HCT116 (cell line): ENCODE measurements around the gene ANGPTL8. TPM values are rescaled to one million over a fixed set of nuclear protein-coding genes. Genes with fewer than 3 reads are reported as not detected.

Experiments used
- ATAC-seq: fragments of 200-7000 bp; cut with Tn5 transposase; 2 replicates; pipeline ENCODE4 v1.9.1; 2020; ENCODE audit warnings: mild to moderate bottlenecking, moderate library complexity
- BruUV-seq: library from RNA; stranded (reverse); fragments of 400-500 nt; replicated peaks from 2 replicates; lab custom pipeline; 2021; lab: Mats Ljungman, UMichigan
- CTCF ChIA-PET: fragments of 300-600 bp; sonication (Branson Sonifier 250); formaldehyde crosslinking; loops from one replicate; lab custom pipeline; 2021; ENCODE audit warnings: antibody characterized with exemption; lab: Charles Lee
- POLR2A ChIA-PET: fragments of 300-600, 350-600 bp; sonication (Branson Sonifier 250); formaldehyde crosslinking; loops from one replicate; lab custom pipeline; 2021; ENCODE audit warnings: antibody characterized with exemption; lab: Charles Lee
- RAD21 ChIA-PET, 2 experiments: fragments of 300-600 bp; sonication (Branson Sonifier 250); formaldehyde crosslinking; loops; one replicate each; lab custom pipeline; 2023; ENCODE audit warnings: low total read pairs in 2 of 2; ENCODE audit not compliant: uncharacterized antibody in 2 of 2, unreplicated experiment in 2 of 2, low non-redundant PET in 1 of 2; lab: Charles Lee
- DNase-seq: peaks from one replicate; pipeline ENCODE4 v3.0.0-alpha.2; 2010; ENCODE audit warnings: low read depth, low spot score
- H2AFZ ChIP-seq: fragments of 200-600 bp; shearing (Covaris generic), sonication (generic); 2 replicates; pipeline ENCODE4 v1.6.1; 2017; ENCODE audit warnings: low read depth, mixed run types, mixed read lengths, antibody characterized with exemption, low read length; ENCODE audit not compliant: poor library complexity, severe bottlenecking
- H3K27ac ChIP-seq: 2 replicates; pipeline ENCODE4 v1.5.1; 2012; ENCODE audit warnings: low read depth, low read length
- H3K27me3 ChIP-seq: fragments of 200-600 bp; sonication (generic); 2 replicates; pipeline ENCODE4 v1.6.1; 2016; ENCODE audit warnings: mixed run types, low read length, mixed read lengths; ENCODE audit not compliant: insufficient read depth
- H3K36me3 ChIP-seq, 2 experiments: fragments of 200-500 bp in 1 of 2; fragments of 200-600 bp in 1 of 2; sonication (Bioruptor generic) in 1 of 2; sonication (generic) in 1 of 2; 2 replicates each; pipeline versions ENCODE4 v1.5.1 to v1.6.1; 2014 to 2016; ENCODE audit warnings: low read length in 2 of 2, inconsistent platforms in 1 of 2, mixed read lengths in 1 of 2, mixed run types in 1 of 2; ENCODE audit not compliant: insufficient read depth in 2 of 2, control insufficient read depth in 1 of 2
- H3K4me1 ChIP-seq, 2 experiments: fragments of 200-600 bp in 1 of 2; sonication (generic) in 1 of 2; 2 replicates each; pipeline versions ENCODE4 v1.5.1 to v1.6.1; 2012 to 2017; ENCODE audit warnings: low read length in 2 of 2, inconsistent platforms in 1 of 2, mild to moderate bottlenecking in 1 of 2, mixed read lengths in 1 of 2, mixed run types in 1 of 2, moderate library complexity in 1 of 2; ENCODE audit not compliant: insufficient read depth in 2 of 2, control insufficient read depth in 1 of 2
- H3K4me2 ChIP-seq: fragments of 200-600 bp; sonication (generic); 2 replicates; pipeline ENCODE4 v1.6.1; 2017; ENCODE audit warnings: mixed run types, low read length, mixed read lengths
- H3K4me3 ChIP-seq, 2 experiments: fragments of 200-600 bp in 1 of 2; sonication (generic) in 1 of 2; replicated peaks in 1 of 2; 2 replicates each; pipeline ENCODE4 v1.5.1; 2011 to 2016; ENCODE audit warnings: low read length in 2 of 2, control low read depth in 1 of 2, low read depth in 1 of 2, mild to moderate bottlenecking in 1 of 2, mixed read lengths in 1 of 2, mixed run types in 1 of 2
- H3K79me2 ChIP-seq: fragments of 200-600 bp; sonication (generic); 2 replicates; pipeline ENCODE4 v1.6.1; 2017; ENCODE audit warnings: mild to moderate bottlenecking, mixed run types, low read length, moderate library complexity, mixed read lengths; ENCODE audit not compliant: insufficient read depth
- H3K9ac ChIP-seq: fragments of 200-600 bp; sonication (generic); 2 replicates; pipeline ENCODE4 v1.6.1; 2016; ENCODE audit warnings: low read length, mixed read lengths
- H3K9me2 ChIP-seq: fragments of 200-600 bp; sonication (generic), shearing (Covaris generic); 2 replicates; pipeline ENCODE4 v1.6.1; 2017; ENCODE audit warnings: mixed run types, mild to moderate bottlenecking, moderate library complexity; ENCODE audit not compliant: insufficient read depth
- H3K9me3 ChIP-seq, 2 experiments: fragments of 200-500 bp in 1 of 2; fragments of 200-600 bp in 1 of 2; sonication (Bioruptor generic) in 1 of 2; sonication (generic) in 1 of 2; 2 replicates each; pipeline ENCODE4 v1.6.1; 2014 to 2017; ENCODE audit warnings: low read length in 2 of 2, mixed read lengths in 2 of 2, inconsistent platforms in 1 of 2, low read depth in 1 of 2, mild to moderate bottlenecking in 1 of 2, mixed run types in 1 of 2, moderate library complexity in 1 of 2; ENCODE audit not compliant: control insufficient read depth in 1 of 2, insufficient read depth in 1 of 2
- H4K20me1 ChIP-seq: fragments of 200-600 bp; sonication (generic), shearing (Covaris generic); 2 replicates; pipeline ENCODE4 v1.6.1; 2017; ENCODE audit warnings: mixed run types, mild to moderate bottlenecking, moderate library complexity; ENCODE audit not compliant: insufficient read depth
- ATF3 ChIP-seq: IDR thresholded peaks from 2 replicates; pipeline ENCODE4 v1.6.1; 2012
- CEBPB ChIP-seq: IDR thresholded peaks from 2 replicates; pipeline ENCODE4 v1.6.1; 2012; ENCODE audit warnings: low read depth
- CTCF ChIP-seq, 3 experiments: fragments of 200-600 bp in 1 of 3; sonication (generic) in 1 of 3; IDR thresholded peaks in 2 of 3; conservative IDR thresholded peaks in 1 of 3; 2 replicates each; pipeline ENCODE4 v1.5.1; 2012 to 2017; ENCODE audit warnings: low read depth in 2 of 3, low read length in 2 of 3, antibody characterized with exemption in 1 of 3, borderline replicate concordance in 1 of 3, control low read depth in 1 of 3, mild to moderate bottlenecking in 1 of 3, mixed read lengths in 1 of 3, mixed run types in 1 of 3, moderate library complexity in 1 of 3; ENCODE audit not compliant: insufficient read depth in 1 of 3
- EZH2 ChIP-seq: fragments of 200-600 bp; sonication (generic); IDR thresholded peaks from 2 replicates; pipeline ENCODE4 v1.6.1; 2017; ENCODE audit warnings: antibody characterized with exemption, mixed run types
- EZH2phosphoT487 ChIP-seq: fragments of 200-600 bp; IDR thresholded peaks from 2 replicates; pipeline ENCODE4 v1.6.1; 2018; ENCODE audit warnings: antibody characterized with exemption, borderline replicate concordance
- FOSL1 ChIP-seq: IDR thresholded peaks from 2 replicates; pipeline ENCODE4 v1.6.1; 2012; ENCODE audit warnings: low read depth
- POLR2A ChIP-seq: IDR thresholded peaks from 2 replicates; pipeline ENCODE4 v1.7.0; 2011; ENCODE audit warnings: borderline replicate concordance; ENCODE audit not compliant: insufficient read depth, insufficient read length; ENCODE audit errors: extremely low read depth
- REST ChIP-seq: IDR thresholded peaks from 2 replicates; pipeline ENCODE4 v1.6.1; 2012; ENCODE audit warnings: low read depth
- SRF ChIP-seq: IDR thresholded peaks from 2 replicates; pipeline ENCODE4 v1.6.1; 2012; ENCODE audit warnings: low read depth
- TCF7L2 ChIP-seq: IDR thresholded peaks from 2 replicates; pipeline ENCODE4 v1.7.0; 2011; ENCODE audit warnings: borderline replicate concordance, inconsistent platforms; ENCODE audit not compliant: insufficient read depth, insufficient read length; ENCODE audit errors: extremely low read depth
- ZBTB33 ChIP-seq: IDR thresholded peaks from 2 replicates; pipeline ENCODE4 v1.6.1; 2011; ENCODE audit warnings: mild to moderate bottlenecking, low read length, moderate library complexity; ENCODE audit not compliant: insufficient replicate concordance; ENCODE audit errors: extremely low read depth
- ZFX ChIP-seq: fragments of 450-650 bp; IDR thresholded peaks from 2 replicates; pipeline ENCODE4 v1.6.1; 2017
- intact Hi-C: fragments of 100-400 bp; cut with micrococcal nuclease; formaldehyde crosslinking; loops from 2 replicates; pipeline ENCODE4 v1.10.0; 2022
- total RNA-seq: library from RNA; stranded (reverse); gene quantifications from one replicate; pipeline ENCODE4 v1.2.1, GENCODE V29; 2021; ENCODE audit not compliant: unreplicated experiment

Gene ANGPTL8
- total RNA-seq, 1 experiment from 2014 or later = not detected

- TF ChIP-seq ZBTB33 (no peak), CTCF (IDR thresholded peaks at IDR 0.05 in 2 of 3, conservative IDR thresholded peaks at IDR 0.05 in 1 of 3; ENCODE audit: borderline replicate concordance in 1 of 3, insufficient read depth in 1 of 3, low read depth in 2 of 3, low read length in 2 of 3) (no peak), POLR2A (no peak), TCF7L2 (no peak)
- TF ChIP-seq, all 23 proteins: peak for 0
Observed at GRCh38 chr19:11273989-11274388, 34.6 kb downstream of the ANGPTL8 start (continued).

GRCh38 chr19:11274533-11275086 lies 35.2 kb downstream of the ANGPTL8 start:
- ATAC-seq (no peak), DNase-seq (no peak)
- Histone ChIP-seq H3K4me2 (no peak overlapping the region), H3K9me3 (no peaks in the 10 kb centered on the region), H3K9ac (no peak overlapping the region), H3K4me3 (no peak overlapping the region), H3K4me1 (peaks cover 0 to 12% of the 10 kb centered on the region in 2 experiments; a peak in 2 of 4 replicates), H3K9me2 (no peaks in the 10 kb centered on the region), H4K20me1 (no peaks in the 10 kb centered on the region), H3K27ac (no peak overlapping the region), H3K27me3 (no peaks in the 10 kb centered on the region), H2AFZ (no peak overlapping the region), H3K36me3 (no peaks in the 10 kb centered on the region), H3K79me2 (no peaks in the 10 kb centered on the region)
- POLR2A ChIA-PET = no interaction called here
- intact Hi-C loops = no loop called here
- RAD21 ChIA-PET = interaction anchor here in 1 of 2 experiments (0.6 kb wide), 1 partner anchor 131 kb away, joined by 3 read pairs; no protein-coding TSS in a partner anchor
- CTCF ChIA-PET = no interaction called here
- no TSS peak for BruUV-seq
- TF ChIP-seq ATF3 (no peak), POLR2A (no peak), SRF (no peak), EZH2 (no peak), CEBPB (no peak), ZFX (no peak), REST (no peak), FOSL1 (no peak), EZH2phosphoT487 (no peak), CTCF (IDR thresholded peaks at IDR 0.05 in 2 of 3, conservative IDR thresholded peaks at IDR 0.05 in 1 of 3; ENCODE audit: borderline replicate concordance in 1 of 3, insufficient read depth in 1 of 3, low read depth in 2 of 3, low read length in 2 of 3) (no peak), TCF7L2 (no peak)
